Glomerular endothelial cell (primary cell): ENCODE measurements around the gene CCDC27. TPM values are rescaled to one million over a fixed set of nuclear protein-coding genes. Genes with fewer than 3 reads are reported as not detected.

Source experiments
- DNase-seq: peaks from one replicate; pipeline ENCODE4 v3.0.0-alpha.2; 2011; ENCODE audit warnings: low read depth, low spot score; ENCODE audit errors: extremely low read depth
- total RNA-seq: library from RNA; depleted of rRNA; stranded (reverse); fragments of >200 nt; gene quantifications from 2 replicates; pipeline ENCODE4 v1.2.3, GENCODE V29; 2015

CCDC27 gene
- total RNA-seq, 1 donor from 2014 or later: not detected

- DNase-seq: no peak
Measured at GRCh38 chr1:3750741-3751140, 1.5 kb upstream of the CCDC27 start.

- no peak for DNase-seq
Measured at GRCh38 chr1:3753656-3754454, 1.6 kb downstream of the CCDC27 start.

GRCh38 chr1:3756394-3756793, 4.1 kb downstream of the CCDC27 start:
- DNase-seq: no peak

- no peak for DNase-seq
Measured at GRCh38 chr1:3759164-3759563, 6.9 kb downstream of the CCDC27 start.

GRCh38 chr1:3759796-3760195, 7.5 kb downstream of the CCDC27 start:
- no peak for DNase-seq

GRCh38 chr1:3761296-3762010, 9.2 kb downstream of the CCDC27 start:
- DNase-seq: no peak

- no peak for DNase-seq
Measured at GRCh38 chr1:3762151-3762872, 10.1 kb downstream of the CCDC27 start.

GRCh38 chr1:3762873-3763228, 10.6 kb downstream of the CCDC27 start:
- no peak for DNase-seq

GRCh38 chr1:3763351-3764125, 11.3 kb downstream of the CCDC27 start:
- DNase-seq: no peak

GRCh38 chr1:3767328-3767925, 15.2 kb downstream of the CCDC27 start:
- DNase-seq: no peak

GRCh38 chr1:3768811-3769390, 16.7 kb downstream of the CCDC27 start:
- no peak for DNase-seq

- no peak for DNase-seq
Measured at GRCh38 chr1:3770047-3770765, 18.0 kb downstream of the CCDC27 start.

GRCh38 chr1:3771108-3772026, 19.1 kb downstream of the CCDC27 start:
- no peak for DNase-seq

- no peak for DNase-seq
Measured at GRCh38 chr1:3772027-3772714, 19.9 kb downstream of the CCDC27 start.

GRCh38 chr1:3772715-3773571, 20.7 kb downstream of the CCDC27 start, which contains the start of gene SMIM1:
TSS of gene SMIM1 (plus strand) at chr1:3772749. CDS start at chr1:3775374, 2,625 bp downstream.
- no peak for DNase-seq

GRCh38 chr1:3773572-3774275, 21.5 kb downstream of the CCDC27 start:
- DNase-seq: no peak
